ENCODE results near the gene FSD1.
"Not testable (repeated sequence)": the region's sequence is repeated elsewhere in the genome, so short reads cannot be mapped to it uniquely, and the experiment has no call there.

DNA sequence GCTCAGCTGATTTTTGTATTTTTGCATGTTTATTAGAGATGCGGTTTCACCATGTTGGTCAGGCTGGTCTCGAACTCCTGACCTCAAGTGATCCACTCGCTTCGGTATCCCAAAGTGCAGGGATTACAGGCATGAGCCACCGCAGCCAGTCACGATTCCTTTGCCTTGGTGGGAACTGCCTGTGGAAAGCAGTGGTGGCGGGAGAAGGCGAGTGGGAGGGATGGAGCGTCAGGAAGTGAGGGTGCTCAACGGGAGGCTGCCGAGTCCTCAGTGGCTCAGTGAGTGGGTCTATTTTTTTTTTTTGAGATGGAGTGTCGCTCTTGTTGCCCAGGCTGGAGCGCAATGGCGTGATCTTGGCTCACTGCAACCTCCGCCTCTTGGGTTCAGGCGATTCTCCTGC, 44.8 kb downstream of the FSD1 start:
- TF ChIP-seq, protein P1, sequence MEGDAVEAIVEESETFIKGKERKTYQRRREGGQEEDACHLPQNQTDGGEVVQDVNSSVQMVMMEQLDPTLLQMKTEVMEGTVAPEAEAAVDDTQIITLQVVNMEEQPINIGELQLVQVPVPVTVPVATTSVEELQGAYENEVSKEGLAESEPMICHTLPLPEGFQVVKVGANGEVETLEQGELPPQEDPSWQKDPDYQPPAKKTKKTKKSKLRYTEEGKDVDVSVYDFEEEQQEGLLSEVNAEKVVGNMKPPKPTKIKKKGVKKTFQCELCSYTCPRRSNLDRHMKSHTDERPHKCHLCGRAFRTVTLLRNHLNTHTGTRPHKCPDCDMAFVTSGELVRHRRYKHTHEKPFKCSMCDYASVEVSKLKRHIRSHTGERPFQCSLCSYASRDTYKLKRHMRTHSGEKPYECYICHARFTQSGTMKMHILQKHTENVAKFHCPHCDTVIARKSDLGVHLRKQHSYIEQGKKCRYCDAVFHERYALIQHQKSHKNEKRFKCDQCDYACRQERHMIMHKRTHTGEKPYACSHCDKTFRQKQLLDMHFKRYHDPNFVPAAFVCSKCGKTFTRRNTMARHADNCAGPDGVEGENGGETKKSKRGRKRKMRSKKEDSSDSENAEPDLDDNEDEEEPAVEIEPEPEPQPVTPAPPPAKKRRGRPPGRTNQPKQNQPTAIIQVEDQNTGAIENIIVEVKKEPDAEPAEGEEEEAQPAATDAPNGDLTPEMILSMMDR (conservative IDR thresholded peaks at IDR 0.05), result not testable (repeated sequence)
- TF ChIP-seq EZH2 (IDR thresholded peaks at IDR 0.05; ENCODE audit: low read depth), result not testable (repeated sequence)

Measured in PC-9 (cell line).